ENCODE data around the gene NDRG2.

DNA sequence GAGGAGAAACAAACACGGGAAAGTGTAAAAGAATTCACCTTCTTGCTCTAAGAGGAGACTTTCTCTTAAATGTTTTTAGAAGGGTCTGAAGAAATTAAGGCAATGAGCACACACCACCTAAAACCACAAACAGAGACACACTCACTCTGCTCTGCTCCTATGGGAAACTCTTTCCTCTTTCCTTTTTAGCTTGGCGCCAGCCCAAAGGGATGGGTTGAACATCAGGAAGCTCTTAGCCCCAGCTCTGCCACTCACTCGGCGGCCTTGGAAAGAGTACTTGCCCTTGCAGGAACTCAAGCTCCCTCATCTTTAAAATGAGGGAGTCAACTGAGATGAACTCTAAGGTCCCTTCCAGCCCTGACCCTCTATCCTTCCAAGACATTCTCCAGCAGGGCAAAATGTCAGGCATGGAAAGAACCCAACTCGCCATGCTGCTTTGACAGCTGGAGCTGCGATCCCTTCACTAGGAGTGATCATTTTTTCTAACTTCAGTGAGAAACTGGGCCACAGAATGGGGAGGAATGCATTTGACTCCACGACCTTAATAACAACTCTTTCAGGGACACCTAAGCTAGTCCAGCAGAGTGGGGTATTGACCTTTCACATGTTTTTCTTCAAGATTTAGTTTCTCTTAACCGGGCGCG is 31.8 kb upstream of the NDRG2 start:
- TF ChIP-seq, protein P1, sequence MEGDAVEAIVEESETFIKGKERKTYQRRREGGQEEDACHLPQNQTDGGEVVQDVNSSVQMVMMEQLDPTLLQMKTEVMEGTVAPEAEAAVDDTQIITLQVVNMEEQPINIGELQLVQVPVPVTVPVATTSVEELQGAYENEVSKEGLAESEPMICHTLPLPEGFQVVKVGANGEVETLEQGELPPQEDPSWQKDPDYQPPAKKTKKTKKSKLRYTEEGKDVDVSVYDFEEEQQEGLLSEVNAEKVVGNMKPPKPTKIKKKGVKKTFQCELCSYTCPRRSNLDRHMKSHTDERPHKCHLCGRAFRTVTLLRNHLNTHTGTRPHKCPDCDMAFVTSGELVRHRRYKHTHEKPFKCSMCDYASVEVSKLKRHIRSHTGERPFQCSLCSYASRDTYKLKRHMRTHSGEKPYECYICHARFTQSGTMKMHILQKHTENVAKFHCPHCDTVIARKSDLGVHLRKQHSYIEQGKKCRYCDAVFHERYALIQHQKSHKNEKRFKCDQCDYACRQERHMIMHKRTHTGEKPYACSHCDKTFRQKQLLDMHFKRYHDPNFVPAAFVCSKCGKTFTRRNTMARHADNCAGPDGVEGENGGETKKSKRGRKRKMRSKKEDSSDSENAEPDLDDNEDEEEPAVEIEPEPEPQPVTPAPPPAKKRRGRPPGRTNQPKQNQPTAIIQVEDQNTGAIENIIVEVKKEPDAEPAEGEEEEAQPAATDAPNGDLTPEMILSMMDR (IDR thresholded peaks at IDR 0.05): no peak
- TF ChIP-seq EP300 (IDR thresholded peaks at IDR 0.05): no peak
